ENCODE measurements around the gene GAS5.
"Not testable (repeated sequence)": the region's sequence is repeated elsewhere in the genome, so short reads cannot be mapped to it uniquely, and the experiment has no call there.

GAS5 gene

GRCh38 chr1:173868266-173869020 is 654 bp upstream of the GAS5 start, which contains the start of gene ZBTB37:
Gene ZBTB37 (plus strand): TSS chr1:173868380. CDS start chr1:173870226, 1,846 bp downstream.
- peak; percentile 90 for DNase-seq

- no peak for DNase-seq
These were observed 542 bp downstream of the GAS5 start for GRCh38 chr1:173867141-173867752.

GRCh38 chr1:173866413-173867115 is 1.2 kb downstream of the GAS5 start:
- no peak for DNase-seq

- no peak for DNase-seq
These were observed 2.2 kb downstream of the GAS5 start for GRCh38 chr1:173865468-173866164.

GRCh38 chr1:173864179-173864867 is 3.5 kb downstream of the GAS5 start:
- no peak for DNase-seq

- no peak for DNase-seq
These were observed 4.3 kb downstream of the GAS5 start for GRCh38 chr1:173863224-173864161.

GRCh38 chr1:173862769-173863223 is 5.0 kb downstream of the GAS5 start:
- no peak for DNase-seq

GRCh38 chr1:173862146-173862768 is 5.5 kb downstream of the GAS5 start:
- DNase-seq: peak; percentile 12

GRCh38 chr1:173861731-173862145 is 6.1 kb downstream of the GAS5 start:
- no peak for DNase-seq

GRCh38 chr1:173860065-173860464 is 7.7 kb downstream of the GAS5 start:
- DNase-seq: no peak

GRCh38 chr1:173859547-173859946 is 8.2 kb downstream of the GAS5 start:
- DNase-seq: not testable (repeated sequence)

GRCh38 chr1:173857363-173857917 is 10.3 kb downstream of the GAS5 start:
- DNase-seq: no peak

- no peak for DNase-seq
These were observed 10.9 kb downstream of the GAS5 start for GRCh38 chr1:173856903-173857302.

GRCh38 chr1:173856014-173856413 is 11.8 kb downstream of the GAS5 start:
- no peak for DNase-seq

GRCh38 chr1:173853074-173853473 is 14.7 kb downstream of the GAS5 start:
- no peak for DNase-seq

GRCh38 chr1:173852105-173852504 is 15.7 kb downstream of the GAS5 start:
- no peak for DNase-seq

- DNase-seq: no peak
These were observed 35.0 kb downstream of the GAS5 start for GRCh38 chr1:173832748-173833147.

GRCh38 chr1:173827611-173828010 is 40.2 kb downstream of the GAS5 start:
- DNase-seq: no peak

- peak; percentile 96 for DNase-seq
These were observed 43.3 kb downstream of the GAS5 start, which contains the start of the genes CENPL and DARS2 for GRCh38 chr1:173824315-173825081. Gene CENPL (minus strand): TSS chr1:173824883. CDS start chr1:173811299, 13,584 bp downstream. Gene DARS2 (plus strand): TSS chr1:173824673. CDS start chr1:173825230, 557 bp downstream.

Data from GDM1 (cell line).